GM18867 (cell line): ENCODE results near the gene MEGF8.

Experiments used
- ATAC-seq: cut with Tn5 transposase; IDR thresholded peaks from one replicate; pipeline ENCODE4 v1.9.1; 2021; ENCODE audit warnings: mild to moderate bottlenecking, moderate library complexity; ENCODE audit not compliant: unreplicated experiment

MEGF8 gene

DNA sequence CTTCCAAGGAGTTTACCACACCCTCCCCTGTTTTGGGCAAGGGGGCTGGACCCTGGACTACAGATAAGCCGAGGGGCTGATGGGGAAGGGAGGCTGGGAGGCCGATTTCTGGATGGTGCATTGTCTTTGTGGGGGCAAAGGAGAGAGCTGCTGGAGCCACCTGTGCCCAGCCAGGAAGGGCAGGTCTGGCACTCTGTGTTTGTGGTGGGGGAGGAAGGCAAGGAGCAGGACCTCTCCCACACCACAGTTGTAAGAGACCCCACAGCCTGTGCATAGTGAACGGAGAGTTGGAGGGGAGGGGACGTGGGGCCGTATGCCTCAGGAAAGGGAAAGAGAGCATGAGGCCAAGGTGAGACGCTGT lies 39.5 kb upstream of the MEGF8 start:
- no peak for ATAC-seq

DNA sequence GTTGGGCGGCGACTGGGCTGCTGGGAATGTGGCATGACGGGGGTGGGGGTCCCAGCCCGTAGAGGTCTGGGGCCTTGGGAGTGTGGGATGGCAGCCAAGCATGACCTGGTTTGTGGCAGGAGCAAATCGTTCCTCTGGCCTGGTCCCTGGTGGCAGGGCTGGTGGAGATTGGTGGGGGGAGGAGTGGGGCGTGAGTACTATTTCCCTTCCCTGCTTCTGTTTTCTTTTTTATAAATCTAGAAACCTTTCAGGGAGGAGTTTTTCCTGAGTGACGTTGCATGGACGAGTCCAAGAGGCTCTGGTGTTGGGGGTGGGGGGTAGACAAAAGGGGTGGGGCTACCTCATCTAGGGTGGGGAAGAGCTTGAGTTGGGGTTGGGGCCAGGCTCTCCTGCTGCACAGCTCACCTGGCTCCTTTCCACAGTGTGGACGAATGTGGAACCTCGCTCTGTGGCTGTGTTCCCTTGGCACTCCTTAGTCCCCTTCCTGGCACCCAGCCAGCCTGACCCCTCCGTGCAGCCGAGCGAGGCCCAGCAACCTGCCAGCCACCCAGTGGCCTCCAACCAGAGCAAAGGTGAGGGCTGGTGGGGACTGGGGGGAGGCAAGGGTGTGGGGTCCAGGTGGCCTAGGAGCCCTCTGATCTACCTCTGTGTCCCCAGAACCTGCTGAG lies 39.0 kb upstream of the MEGF8 start:
- no peak for ATAC-seq

DNA sequence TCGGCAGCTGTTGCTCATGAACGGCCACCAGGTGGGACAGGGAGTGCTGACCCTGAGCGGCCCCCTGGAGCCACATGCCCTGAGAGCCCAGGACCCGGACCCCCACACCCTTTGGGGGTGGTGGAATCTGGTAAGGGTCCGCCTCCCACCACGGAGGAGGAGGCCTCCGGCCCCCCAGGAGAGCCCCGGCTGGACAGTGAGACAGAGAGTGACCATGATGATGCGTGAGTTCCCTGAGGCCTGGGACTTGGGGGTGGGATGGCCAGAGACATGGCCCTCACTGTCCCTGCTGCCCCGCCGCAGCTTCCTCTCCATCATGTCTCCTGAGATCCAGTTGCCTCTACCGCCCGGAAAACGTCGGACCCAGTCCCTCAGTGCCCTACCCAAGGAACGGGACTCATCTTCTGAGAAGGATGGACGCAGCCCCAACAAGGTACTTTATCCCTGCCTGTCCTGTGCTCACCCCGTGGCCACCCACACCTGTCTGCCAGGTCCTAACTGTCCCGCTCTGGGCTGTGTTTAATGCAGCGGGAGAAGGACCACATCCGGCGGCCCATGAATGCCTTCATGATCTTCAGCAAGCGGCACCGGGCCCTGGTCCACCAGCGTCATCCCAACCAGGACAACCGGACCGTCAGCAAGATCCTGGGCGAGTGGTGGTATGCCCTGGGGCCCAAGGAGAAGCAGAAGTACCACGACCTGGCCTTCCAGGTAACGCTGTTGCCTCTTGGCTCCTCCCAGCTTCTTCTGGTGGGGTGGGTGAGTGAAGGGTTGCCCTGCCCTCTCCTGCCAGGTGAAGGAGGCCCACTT lies 38.2 kb upstream of the MEGF8 start:
- no peak for ATAC-seq

DNA sequence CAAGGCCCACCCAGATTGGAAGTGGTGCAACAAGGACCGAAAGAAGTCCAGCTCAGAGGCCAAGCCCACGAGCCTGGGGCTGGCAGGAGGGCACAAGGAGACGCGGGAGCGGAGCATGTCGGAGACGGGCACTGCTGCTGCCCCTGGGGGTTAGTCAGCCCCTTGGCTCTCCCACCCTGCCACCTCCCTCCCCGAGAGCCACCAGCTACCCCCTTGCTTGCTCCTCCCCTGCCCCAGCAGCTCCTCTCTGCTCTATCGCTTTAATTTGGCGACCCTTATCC lies 37.7 kb upstream of the MEGF8 start:
- ATAC-seq: no peak

DNA sequence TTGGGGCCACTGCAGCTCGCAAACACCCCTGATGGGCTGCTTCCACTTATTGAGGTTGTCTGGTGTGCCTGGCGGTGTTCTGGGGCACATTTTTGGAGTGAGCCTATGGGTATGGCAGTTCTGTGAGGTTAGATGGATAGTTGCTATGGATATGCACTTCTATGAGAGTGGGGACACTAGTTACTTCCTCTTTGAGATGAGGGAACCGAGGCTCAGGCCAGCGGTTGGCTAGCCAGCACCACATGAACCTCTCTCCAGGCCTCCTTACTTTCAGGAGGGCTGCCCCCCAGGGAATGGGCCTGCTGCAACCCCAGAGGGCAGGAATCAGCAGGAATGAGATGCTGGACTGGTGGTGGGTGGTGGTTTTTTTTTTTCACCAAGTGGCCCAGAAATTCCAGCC lies 37.0 kb upstream of the MEGF8 start:
- no peak for ATAC-seq

DNA sequence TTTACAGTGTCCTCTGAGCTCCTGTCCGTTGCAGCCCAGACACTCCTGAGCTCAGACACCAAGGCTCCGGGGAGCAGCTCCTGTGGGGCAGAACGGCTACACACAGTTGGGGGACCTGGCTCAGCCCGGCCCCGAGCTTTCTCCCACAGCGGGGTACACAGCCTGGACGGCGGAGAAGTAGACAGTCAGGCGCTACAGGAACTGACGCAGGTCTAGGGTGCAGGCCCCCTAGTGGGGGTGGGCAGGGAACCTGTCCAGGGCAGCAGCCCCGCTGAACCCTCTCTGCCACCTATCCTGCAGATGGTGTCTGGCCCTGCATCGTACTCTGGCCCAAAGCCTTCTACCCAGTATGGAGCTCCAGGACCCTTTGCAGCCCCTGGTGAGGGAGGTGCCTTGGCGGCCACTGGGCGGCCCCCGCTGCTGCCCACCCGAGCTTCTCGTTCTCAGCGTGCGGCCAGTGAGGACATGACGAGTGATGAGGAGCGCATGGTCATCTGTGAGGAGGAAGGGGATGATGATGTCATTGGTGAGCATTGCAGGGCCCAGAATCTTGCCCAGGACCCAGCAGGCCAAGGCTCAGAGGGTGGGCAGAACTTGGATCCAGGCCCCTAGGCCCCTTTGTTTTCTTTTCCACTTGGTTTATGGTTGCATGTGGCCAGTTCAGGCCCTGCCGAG lies 36.4 kb upstream of the MEGF8 start:
- ATAC-seq: no peak

DNA sequence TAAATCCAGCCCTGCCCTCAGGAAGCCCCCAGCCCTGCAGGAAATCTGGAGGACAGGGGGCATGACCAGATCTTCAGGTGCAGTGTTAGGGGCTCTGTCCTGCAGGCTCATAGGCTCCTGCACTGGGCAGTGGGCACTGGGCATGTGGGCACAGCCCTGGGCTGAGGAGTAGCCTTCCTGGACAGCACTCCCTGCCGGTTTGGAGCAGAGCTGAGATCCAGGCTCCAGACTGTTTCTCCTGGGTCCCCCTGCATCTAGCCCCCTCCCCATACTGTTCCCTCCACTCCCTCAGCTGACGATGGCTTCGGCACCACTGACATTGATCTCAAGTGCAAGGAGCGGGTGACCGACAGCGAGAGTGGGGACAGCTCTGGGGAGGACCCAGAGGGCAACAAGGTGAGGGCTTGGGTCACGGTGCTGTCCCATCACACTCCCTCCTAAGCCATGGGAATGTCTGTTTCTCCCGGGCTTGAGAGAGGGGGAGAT lies 35.8 kb upstream of the MEGF8 start:
- no peak for ATAC-seq

DNA sequence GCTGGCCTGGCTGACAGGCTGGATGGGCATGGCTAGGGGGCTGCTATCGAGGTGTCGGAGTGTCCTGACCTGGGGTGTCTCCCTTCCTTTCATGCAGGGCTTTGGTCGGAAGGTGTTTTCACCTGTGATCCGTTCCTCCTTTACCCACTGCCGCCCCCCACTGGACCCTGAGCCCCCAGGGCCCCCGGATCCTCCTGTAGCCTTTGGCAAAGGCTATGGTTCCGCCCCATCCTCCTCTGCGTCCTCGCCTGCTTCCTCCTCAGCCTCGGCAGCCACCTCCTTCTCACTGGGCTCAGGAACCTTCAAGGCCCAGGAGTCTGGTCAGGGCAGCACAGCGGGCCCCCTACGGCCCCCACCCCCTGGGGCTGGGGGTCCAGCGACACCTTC lies 35.3 kb upstream of the MEGF8 start:
- ATAC-seq: no peak

DNA sequence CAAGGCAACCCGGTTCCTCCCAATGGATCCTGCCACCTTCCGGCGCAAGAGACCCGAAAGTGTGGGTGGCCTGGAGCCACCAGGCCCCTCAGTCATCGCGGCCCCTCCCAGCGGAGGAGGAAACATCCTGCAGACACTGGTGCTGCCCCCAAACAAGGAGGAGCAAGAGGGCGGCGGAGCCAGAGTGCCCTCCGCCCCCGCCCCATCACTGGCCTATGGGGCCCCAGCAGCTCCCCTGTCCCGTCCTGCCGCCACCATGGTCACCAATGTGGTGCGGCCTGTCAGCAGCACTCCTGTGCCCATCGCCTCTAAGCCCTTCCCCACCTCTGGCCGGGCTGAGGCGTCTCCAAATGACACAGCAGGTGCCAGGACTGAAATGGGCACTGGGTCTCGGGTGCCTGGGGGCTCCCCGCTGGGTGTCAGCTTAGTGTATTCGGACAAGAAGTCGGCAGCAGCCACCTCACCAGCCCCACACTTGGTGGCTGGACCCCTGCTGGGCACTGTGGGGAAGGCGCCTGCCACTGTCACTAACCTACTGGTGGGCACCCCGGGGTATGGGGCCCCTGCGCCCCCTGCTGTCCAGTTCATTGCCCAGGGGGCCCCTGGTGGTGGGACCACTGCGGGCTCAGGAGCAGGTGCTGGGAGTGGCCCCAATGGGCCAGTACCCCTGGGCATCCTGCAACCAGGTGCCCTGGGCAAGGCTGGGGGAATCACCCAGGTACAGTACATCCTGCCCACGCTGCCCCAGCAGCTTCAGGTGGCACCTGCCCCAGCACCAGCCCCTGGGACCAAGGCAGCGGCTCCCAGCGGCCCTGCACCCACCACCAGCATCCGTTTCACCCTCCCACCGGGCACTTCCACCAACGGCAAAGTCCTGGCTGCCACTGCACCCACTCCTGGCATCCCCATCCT lies 34.7 kb upstream of the MEGF8 start:
- ATAC-seq: no peak

DNA sequence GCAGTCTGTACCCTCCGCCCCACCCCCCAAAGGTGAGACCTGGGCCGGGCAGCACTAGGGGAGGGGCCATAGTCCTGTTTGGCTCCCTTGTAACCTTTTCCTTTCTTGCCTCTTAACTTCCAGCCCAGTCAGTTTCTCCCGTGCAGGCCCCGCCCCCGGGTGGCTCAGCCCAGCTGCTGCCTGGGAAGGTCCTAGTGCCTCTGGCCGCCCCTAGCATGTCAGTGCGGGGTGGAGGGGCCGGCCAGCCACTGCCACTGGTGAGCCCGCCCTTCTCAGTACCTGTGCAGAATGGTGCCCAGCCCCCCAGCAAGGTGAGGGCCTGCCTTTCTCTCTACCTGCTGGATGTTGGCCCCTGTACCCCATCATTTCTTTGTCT lies 34.0 kb upstream of the MEGF8 start:
- ATAC-seq: no peak

DNA sequence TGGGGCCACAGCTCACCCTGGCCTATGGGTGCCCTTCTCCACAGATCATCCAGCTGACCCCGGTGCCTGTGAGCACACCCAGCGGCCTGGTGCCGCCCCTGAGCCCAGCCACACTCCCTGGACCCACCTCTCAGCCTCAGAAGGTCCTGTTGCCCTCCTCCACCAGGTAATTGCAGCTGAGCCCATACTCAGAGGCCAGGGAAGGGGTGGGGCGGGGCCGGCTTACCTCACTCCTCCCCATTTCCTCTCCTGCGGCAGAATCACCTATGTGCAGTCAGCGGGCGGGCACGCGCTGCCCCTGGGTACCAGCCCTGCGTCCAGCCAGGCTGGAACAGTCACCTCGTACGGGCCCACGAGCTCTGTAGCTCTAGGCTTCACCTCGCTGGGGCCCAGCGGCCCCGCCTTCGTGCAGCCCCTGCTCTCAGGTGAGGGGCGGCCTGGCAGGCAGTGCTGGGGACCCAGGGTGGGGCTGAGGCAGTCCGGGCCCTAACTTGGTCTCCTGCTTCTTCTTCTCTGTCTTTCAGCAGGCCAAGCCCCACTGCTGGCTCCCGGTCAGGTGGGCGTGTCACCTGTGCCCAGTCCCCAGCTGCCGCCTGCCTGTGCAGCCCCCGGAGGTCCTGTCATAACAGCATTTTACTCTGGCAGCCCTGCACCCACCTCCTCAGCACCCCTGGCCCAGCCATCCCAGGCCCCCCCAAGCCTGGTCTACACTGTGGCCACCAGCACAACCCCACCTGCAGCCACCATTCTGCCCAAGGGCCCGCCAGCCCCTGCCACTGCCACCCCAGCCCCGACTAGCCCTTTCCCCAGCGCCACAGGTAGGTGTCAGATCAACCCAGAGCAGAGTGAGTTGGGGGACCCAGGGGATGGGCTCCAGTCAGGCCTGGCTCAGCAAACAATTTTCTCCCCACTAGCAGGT lies 33.1 kb upstream of the MEGF8 start:
- ATAC-seq: no peak

DNA sequence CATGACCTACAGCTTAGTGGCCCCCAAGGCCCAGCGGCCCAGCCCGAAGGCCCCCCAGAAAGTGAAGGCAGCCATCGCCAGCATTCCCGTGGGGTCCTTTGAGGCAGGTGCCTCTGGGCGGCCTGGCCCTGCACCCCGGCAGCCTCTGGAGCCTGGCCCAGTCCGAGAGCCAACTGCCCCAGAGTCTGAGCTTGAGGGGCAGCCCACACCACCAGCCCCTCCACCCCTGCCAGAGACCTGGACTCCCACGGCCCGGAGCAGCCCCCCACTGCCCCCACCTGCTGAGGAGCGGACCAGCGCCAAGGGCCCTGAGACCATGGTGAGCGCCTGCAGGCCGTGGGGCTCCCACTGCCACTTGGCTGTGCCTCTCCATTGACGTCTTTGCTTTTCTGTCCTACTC lies 32.5 kb upstream of the MEGF8 start:
- no peak for ATAC-seq

DNA sequence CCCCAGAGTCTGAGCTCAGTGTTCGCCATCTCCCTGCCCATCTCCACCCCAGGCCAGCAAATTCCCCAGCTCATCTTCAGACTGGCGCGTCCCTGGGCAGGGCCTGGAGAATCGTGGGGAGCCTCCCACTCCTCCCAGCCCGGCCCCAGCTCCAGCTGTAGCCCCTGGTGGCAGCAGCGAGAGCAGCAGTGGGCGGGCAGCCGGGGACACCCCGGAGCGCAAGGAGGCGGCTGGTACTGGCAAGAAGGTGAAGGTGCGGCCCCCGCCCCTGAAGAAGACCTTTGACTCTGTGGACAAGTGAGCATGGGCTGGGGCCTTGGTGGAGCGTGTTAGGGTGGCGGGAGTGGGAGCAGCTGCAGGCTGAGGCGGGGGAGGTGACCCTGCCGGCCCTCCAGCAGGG lies 31.9 kb upstream of the MEGF8 start:
- ATAC-seq: no peak

DNA sequence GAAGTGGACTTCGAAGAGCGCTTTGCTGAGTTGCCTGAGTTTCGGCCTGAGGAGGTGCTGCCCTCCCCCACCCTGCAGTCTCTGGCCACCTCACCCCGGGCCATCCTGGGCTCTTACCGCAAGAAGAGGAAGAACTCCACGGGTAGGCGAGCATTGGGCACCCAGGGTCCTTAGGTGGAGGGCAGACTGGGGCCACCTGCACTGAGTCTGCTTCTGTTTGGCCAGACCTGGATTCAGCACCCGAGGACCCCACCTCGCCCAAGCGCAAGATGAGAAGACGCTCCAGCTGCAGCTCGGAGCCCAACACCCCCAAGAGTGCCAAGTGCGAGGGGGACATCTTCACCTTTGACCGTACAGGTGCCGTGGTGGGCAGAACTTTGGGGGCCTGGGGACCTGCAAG lies 31.5 kb upstream of the MEGF8 start:
- ATAC-seq: no peak

DNA sequence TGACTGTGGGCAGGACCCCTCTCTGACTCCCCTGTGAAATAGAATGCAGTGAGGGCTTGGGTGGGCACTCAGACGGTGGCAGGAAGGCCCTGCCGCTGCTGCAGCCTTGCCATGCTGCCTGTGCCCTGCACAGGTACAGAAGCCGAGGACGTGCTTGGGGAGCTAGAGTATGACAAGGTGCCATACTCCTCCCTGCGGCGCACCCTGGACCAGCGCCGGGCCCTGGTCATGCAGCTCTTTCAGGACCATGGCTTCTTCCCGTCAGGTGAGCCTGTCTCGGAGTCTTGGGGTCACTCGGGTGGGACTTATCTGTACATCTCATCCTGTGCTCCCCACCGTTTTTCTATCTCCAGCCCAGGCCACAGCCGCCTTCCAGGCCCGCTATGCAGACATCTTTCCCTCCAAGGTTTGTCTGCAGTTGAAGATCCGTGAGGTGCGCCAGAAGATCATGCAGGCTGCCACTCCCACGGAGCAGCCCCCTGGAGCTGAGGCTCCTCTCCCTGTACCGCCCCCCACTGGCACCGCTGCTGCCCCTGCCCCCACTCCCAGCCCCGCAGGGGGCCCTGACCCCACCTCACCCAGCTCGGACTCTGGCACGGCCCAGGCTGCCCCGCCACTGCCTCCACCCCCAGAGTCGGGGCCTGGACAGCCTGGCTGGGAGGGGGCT lies 30.8 kb upstream of the MEGF8 start:
- no peak for ATAC-seq

DNA sequence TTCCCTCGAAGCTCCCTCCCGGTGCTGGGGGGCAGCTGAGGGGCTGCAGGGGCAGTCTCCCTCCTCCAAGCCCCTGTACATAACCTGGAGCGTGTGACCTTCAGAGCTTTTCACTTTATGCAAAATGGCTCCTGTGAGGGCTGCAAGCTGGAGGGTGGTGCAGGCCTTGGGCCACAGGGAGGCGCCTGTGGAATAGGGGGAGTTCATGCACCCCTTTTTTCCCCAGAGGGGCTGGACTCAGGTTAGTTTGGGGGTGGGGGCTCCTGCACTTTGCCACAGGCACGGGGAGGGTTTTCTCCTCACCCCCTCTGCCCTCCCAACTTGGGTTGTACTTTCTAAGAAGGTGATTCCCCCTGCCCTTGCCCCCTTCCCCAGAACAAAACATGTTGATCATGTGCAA lies 30.1 kb upstream of the MEGF8 start:
- ATAC-seq: no peak

DNA sequence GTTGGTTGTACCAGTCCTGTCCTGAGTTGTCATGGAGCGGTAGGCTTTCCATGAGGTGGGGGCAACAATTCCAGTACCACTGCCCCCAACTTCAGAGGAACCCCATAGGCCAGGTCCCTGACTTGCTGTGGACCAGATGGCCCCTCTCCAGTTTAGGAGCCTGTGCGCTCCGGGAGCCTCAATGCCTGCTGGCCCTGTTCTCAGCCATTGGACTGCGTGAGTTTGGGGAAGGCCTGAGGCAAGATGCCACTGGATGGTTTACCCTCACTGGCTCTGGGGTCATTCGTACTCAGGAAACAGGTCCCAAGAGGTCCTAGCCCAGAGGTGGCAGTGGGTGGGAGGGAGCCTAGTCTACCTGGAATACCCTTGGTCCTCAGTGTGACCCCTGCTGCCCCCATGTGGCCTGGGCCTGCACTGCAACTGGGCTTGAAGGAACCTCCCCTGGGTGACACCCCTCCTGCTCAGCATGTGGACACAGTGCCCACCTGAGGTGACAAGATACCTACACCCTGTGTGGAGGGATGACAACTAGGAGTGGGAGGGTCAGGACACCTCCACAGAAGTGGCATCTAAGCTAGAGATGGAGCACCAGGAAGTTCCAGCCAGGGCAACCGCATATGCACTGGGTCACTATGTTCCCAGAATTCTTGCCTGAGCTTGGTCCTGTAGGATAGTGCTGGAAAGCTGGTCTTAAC lies 29.5 kb upstream of the MEGF8 start:
- ATAC-seq: peak; percentile 51

DNA sequence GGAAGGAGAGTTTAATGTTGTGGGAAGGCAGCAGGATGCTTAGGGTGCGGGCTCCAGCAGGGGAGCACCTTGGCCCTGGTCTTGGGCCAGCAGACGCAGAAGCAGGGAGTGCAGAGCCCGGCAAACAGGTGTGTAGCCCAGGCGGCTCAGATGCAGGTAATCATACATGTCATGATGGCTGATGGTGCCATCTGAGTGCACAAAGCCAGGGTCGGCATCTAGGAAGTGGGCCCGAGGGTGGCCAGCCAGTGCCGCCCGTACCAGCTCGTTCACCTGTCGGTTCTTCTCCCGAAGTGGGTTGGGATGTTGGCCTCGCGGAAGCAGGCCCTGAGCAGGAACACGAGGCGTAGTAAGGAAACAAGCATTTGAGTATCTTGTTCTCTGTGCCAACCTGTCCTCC lies 28.4 kb upstream of the MEGF8 start:
- ATAC-seq: no peak

DNA sequence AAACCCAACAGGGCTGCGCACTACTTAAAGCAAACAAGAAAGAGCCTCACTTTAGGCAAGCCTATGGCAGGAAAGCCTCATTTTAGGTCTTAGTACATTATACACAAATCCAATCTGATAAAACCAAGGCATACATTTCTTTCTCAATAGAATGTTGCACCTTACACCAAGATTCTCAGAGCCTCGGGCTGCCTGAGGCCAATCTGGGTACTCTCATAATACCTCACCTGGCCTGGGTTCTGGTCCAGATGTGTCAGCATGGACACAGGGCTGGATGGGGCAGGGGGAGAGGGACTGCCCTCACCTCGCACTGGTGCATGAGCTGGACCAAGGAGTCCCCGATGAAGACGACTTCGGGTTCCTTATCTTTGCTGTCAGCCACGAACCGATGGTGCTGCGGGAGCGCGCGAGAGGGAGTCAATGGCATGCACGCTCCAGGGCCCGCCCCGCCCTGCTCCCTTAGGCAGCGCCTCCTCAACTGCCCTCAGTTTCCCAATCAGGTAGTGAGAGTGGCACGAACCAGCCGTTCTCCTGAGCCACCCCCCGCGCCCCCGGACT lies 23.7 kb upstream of the MEGF8 start, which contains the start of gene PRR19:
PRR19 (plus strand) TSS at position 487 of the 558 bp plus-strand sequence. CDS start 7,453 bp downstream, outside the sequence.
- peak; percentile 20 for ATAC-seq
